ENCODE results near the gene RAB31. TPM values are rescaled to one million over a fixed set of nuclear protein-coding genes. Genes with fewer than 3 reads are reported as not detected.

RAB31 gene
- polyA plus RNA-seq, 1 donor (not counting 4 experiments of a cell fraction or from before 2014, with no cell fraction given): 47.0 TPM

DNA sequence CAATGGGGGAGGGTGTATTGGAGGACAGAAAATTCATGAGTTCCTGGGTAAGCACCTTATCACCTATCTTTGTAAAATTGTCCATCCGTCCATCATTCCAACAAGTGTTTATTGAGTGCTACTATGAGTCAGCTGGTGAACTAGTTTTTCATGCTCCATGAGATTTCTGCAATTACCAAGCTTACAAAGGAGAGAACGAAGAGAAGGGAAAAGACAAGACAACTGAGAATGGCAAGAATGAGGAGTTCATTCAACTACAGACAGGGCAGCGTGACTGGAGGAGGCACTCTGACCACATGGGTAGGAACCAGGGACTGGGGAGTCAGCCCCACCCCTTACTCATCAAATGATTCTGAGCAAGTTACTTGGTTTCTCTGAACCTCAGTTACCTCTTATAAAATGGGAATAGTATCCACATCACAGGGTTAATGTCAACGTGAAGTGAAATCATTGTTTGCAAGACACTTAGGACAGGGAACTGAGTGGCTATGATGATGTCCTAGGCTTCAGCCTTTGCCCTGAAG is 159.0 kb downstream of the RAB31 start:
- H2AFZ ChIP-seq (ENCODE audit: control insufficient read depth, low read length): no peak overlapping the region
- H3K36me3 ChIP-seq (ENCODE audit: control insufficient read depth in 2 of 2, extremely low read depth in 1 of 2, insufficient read depth in 2 of 2, low read length in 2 of 2): no peaks in the 10 kb centered on the region
- no peaks in the 10 kb centered on the region for H3K79me2 ChIP-seq (ENCODE audit: control insufficient read depth, insufficient read depth, low read length)
- H3K4me3 ChIP-seq (ENCODE audit: control insufficient read depth in 2 of 3, extremely low read depth in 1 of 3, insufficient read depth in 2 of 3, low read depth in 1 of 3, low read length in 3 of 3): no peak overlapping the region
- DNase-seq (ENCODE audit: low read depth, low spot score): no peak
- H4K20me1 ChIP-seq (ENCODE audit: control insufficient read depth, extremely low read depth, insufficient read depth, low read length): no peaks in the 10 kb centered on the region
- no peak overlapping the region for H3K4me2 ChIP-seq (ENCODE audit: control insufficient read depth, extremely low read depth, insufficient read depth, low read depth, low read length)
- no peaks in the 10 kb centered on the region for H3K27me3 ChIP-seq (ENCODE audit: control insufficient read depth, extremely low read depth, insufficient read depth, low read length)
- H3K4me1 ChIP-seq (ENCODE audit: control insufficient read depth, extremely low read depth, insufficient read depth, low read length): peaks cover 23% of the 10 kb centered on the region
- H3K27ac ChIP-seq (ENCODE audit: control insufficient read depth, insufficient read depth, low read length): no peak overlapping the region
- dilution Hi-C loops (cut with MboI; ENCODE audit: extremely low pct_ligation_motif_present, low sequenced_read_pairs): no loop called here
- H3K9ac ChIP-seq (ENCODE audit: control insufficient read depth, extremely low read depth, insufficient read depth, low read length): no peak overlapping the region
- FAIRE-seq: no peak
- no peaks in the 10 kb centered on the region for H3K9me1 ChIP-seq (ENCODE audit: control insufficient read depth, extremely low read depth, insufficient read depth, low read length)
- peaks cover 6% of the 10 kb centered on the region for H3K9me3 ChIP-seq (ENCODE audit: control insufficient read depth, low read depth, low read length)
- no peak for TF ChIP-seq EZH2 (IDR thresholded peaks at IDR 0.05; ENCODE audit: low read length)
- no peak for TF ChIP-seq CTCF (optimal IDR thresholded peaks at IDR 0.05 in 1 of 3, IDR thresholded peaks at IDR 0.05 in 1 of 3, conservative IDR thresholded peaks at IDR 0.05 in 1 of 3; ENCODE audit: extremely low read depth in 1 of 3, insufficient read depth in 2 of 3, low read length in 3 of 3)

GRCh38 chr18:9868857-9869714 is 161.0 kb downstream of the RAB31 start:
- no peak for DNase-seq (ENCODE audit: low read depth, low spot score)
- H2AFZ ChIP-seq (ENCODE audit: control insufficient read depth, low read length): no peak overlapping the region

More at GRCh38 chr18:9868857-9869714, 161.0 kb downstream of the RAB31 start:
- Histone ChIP-seq H3K27ac (ENCODE audit: control insufficient read depth, insufficient read depth, low read length) (peak overlapping the region; percentile 15), H4K20me1 (ENCODE audit: control insufficient read depth, extremely low read depth, insufficient read depth, low read length) (no peaks in the 10 kb centered on the region), H3K79me2 (ENCODE audit: control insufficient read depth, insufficient read depth, low read length) (no peaks in the 10 kb centered on the region), H3K9me3 (ENCODE audit: control insufficient read depth, low read depth, low read length) (peaks cover 6% of the 10 kb centered on the region), H3K9me1 (ENCODE audit: control insufficient read depth, extremely low read depth, insufficient read depth, low read length) (no peaks in the 10 kb centered on the region), H3K9ac (ENCODE audit: control insufficient read depth, extremely low read depth, insufficient read depth, low read length) (no peak overlapping the region), H3K27me3 (ENCODE audit: control insufficient read depth, extremely low read depth, insufficient read depth, low read length) (no peaks in the 10 kb centered on the region), H3K4me1 (ENCODE audit: control insufficient read depth, extremely low read depth, insufficient read depth, low read length) (peaks cover 23% of the 10 kb centered on the region), H3K4me3 (ENCODE audit: control insufficient read depth in 2 of 3, extremely low read depth in 1 of 3, insufficient read depth in 2 of 3, low read depth in 1 of 3, low read length in 3 of 3) (no peak overlapping the region), H3K36me3 (ENCODE audit: control insufficient read depth in 2 of 2, extremely low read depth in 1 of 2, insufficient read depth in 2 of 2, low read length in 2 of 2) (no peaks in the 10 kb centered on the region), H3K4me2 (ENCODE audit: control insufficient read depth, extremely low read depth, insufficient read depth, low read depth, low read length) (peak overlapping the region; percentile 13)
- TF ChIP-seq EZH2 (IDR thresholded peaks at IDR 0.05; ENCODE audit: low read length) (no peak), CTCF (optimal IDR thresholded peaks at IDR 0.05 in 1 of 3, IDR thresholded peaks at IDR 0.05 in 1 of 3, conservative IDR thresholded peaks at IDR 0.05 in 1 of 3; ENCODE audit: extremely low read depth in 1 of 3, insufficient read depth in 2 of 3, low read length in 3 of 3) (no peak)
- FAIRE-seq: no peak
- dilution Hi-C loops (cut with MboI; ENCODE audit: extremely low pct_ligation_motif_present, low sequenced_read_pairs): no loop called here

Data from keratinocyte (primary cell).